ENCODE measurements around the gene HSPB9.

Gene HSPB9

GRCh38 chr17:42098730-42099399, 23.7 kb upstream of the HSPB9 start:
- in situ Hi-C loops (cut with HindIII; ENCODE audit: low sequenced_read_pairs) = no loop called here

GRCh38 chr17:42101513-42102292, 20.9 kb upstream of the HSPB9 start:
- in situ Hi-C loops (cut with HindIII; ENCODE audit: low sequenced_read_pairs) = loop anchor here (5.0 kb wide), 1 partner anchor 134 kb away; the partner anchor contains the start of gene CNP

GRCh38 chr17:42103221-42103954, 19.2 kb upstream of the HSPB9 start:
- in situ Hi-C loops (cut with HindIII; ENCODE audit: low sequenced_read_pairs) = loop anchor here (5.0 kb wide), 1 partner anchor 136 kb away; the partner anchor contains the start of gene CNP

- in situ Hi-C loops (cut with HindIII; ENCODE audit: low sequenced_read_pairs) = loop anchor here (5.0 kb wide), 1 partner anchor 137 kb away; the partner anchor contains the start of gene CNP
Observed at GRCh38 chr17:42104264-42104663, 18.3 kb upstream of the HSPB9 start.

GRCh38 chr17:42106009-42106408, 16.6 kb upstream of the HSPB9 start:
- in situ Hi-C loops (cut with HindIII; ENCODE audit: low sequenced_read_pairs) = no loop called here

- in situ Hi-C loops (cut with HindIII; ENCODE audit: low sequenced_read_pairs) = no loop called here
Observed at GRCh38 chr17:42107124-42107523, 15.5 kb upstream of the HSPB9 start.

- in situ Hi-C loops (cut with HindIII; ENCODE audit: low sequenced_read_pairs) = no loop called here
Observed at GRCh38 chr17:42107597-42108576, 14.7 kb upstream of the HSPB9 start.

- in situ Hi-C loops (cut with HindIII; ENCODE audit: low sequenced_read_pairs) = no loop called here
Observed at GRCh38 chr17:42109086-42109485, 13.5 kb upstream of the HSPB9 start.

- in situ Hi-C loops (cut with HindIII; ENCODE audit: low sequenced_read_pairs) = no loop called here
Observed at GRCh38 chr17:42110301-42111264, 12.0 kb upstream of the HSPB9 start.

- in situ Hi-C loops (cut with HindIII; ENCODE audit: low sequenced_read_pairs) = no loop called here
Observed at GRCh38 chr17:42111265-42111636, 11.4 kb upstream of the HSPB9 start.

- in situ Hi-C loops (cut with HindIII; ENCODE audit: low sequenced_read_pairs) = no loop called here
Observed at GRCh38 chr17:42111871-42112551, 10.6 kb upstream of the HSPB9 start.

GRCh38 chr17:42112552-42113176, 9.9 kb upstream of the HSPB9 start, which contains the start of gene DHX58:
Gene DHX58, minus strand, starts transcription at chr17:42112714. Its CDS starts 822 bp downstream, at chr17:42111892.
- in situ Hi-C loops (cut with HindIII; ENCODE audit: low sequenced_read_pairs) = no loop called here

- in situ Hi-C loops (cut with HindIII; ENCODE audit: low sequenced_read_pairs) = no loop called here
Observed at GRCh38 chr17:42113293-42114069, 9.1 kb upstream of the HSPB9 start.

- in situ Hi-C loops (cut with HindIII; ENCODE audit: low sequenced_read_pairs) = no loop called here
Observed at GRCh38 chr17:42114118-42114517, 8.5 kb upstream of the HSPB9 start.

- in situ Hi-C loops (cut with HindIII; ENCODE audit: low sequenced_read_pairs) = no loop called here
Observed at GRCh38 chr17:42116705-42117396, 5.8 kb upstream of the HSPB9 start.

- in situ Hi-C loops (cut with HindIII; ENCODE audit: low sequenced_read_pairs) = no loop called here
Observed at GRCh38 chr17:42117397-42118125, 5.0 kb upstream of the HSPB9 start.
